ENCODE results near the gene ATRN. TPM values are rescaled to one million over a fixed set of nuclear protein-coding genes. Genes with fewer than 3 reads are reported as not detected.
"Not testable (repeated sequence)": the region's sequence is repeated elsewhere in the genome, so short reads cannot be mapped to it uniquely, and the experiment has no call there.

ATRN gene
- total RNA-seq, 1 experiment from 2014 or later: 27.8 TPM

DNA sequence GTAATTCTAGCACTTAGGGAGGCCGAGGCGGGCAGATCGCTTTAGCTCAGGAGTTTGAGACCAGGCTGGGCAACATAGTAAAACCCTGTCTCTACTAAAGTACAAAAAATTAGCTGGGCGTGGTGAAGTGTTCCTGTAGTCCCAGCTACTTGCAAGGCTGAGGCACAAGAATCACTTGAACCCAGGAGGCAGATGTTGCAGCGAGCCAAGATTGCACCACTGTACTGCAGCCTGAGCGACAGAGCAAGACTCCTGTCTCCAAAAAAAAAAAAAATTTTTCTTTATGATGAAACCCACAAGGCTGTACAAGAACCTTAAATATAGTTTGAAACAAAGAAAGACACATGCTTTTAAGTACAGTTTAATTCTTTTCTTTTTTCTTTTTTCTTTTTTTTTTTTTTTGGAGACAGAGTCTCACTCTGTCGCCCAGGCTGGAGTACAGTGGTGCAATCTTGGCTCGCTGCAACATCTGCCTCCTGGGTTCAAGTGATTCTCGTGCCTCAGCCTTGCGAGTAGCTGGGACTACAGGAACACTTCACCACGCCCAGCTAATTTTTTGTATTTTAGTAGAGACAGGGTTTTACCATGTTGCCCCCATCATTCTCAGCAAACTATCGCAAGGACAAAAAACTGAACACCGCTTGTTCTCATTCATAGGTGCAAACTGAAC, 144.5 kb downstream of the ATRN start:
- H3K4me1 ChIP-seq (replicated peaks); DNase-seq (ENCODE audit: low read depth in 1 of 2, low spot score in 2 of 2); H3K9me3 ChIP-seq (replicated peaks); H3K27me3 ChIP-seq (replicated peaks); H3K36me3 ChIP-seq; H3K4me3 ChIP-seq; H3K27ac ChIP-seq: not testable (repeated sequence)

DNA sequence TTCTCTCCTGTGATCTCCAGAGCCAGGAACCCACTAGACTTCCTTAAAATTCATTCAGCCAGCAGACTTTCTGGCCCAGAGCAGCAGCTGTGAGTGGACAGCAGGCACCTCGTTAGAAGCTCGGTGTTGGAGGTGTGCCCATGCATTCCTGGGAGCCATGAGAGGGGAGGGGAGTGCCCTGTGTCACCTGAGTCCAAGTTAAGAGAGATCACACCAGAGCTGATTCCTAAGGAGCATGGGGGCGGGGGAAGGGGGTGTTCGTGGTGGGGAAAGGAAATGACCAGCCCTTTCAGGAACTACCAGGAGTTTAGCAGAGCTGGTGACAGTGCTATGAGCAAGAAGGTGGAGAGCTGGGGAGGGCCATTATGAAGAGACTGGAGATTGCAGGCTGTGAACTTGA, 145.4 kb downstream of the ATRN start:
- no peak for DNase-seq (ENCODE audit: low read depth in 1 of 2, low spot score in 2 of 2)
- peaks cover 6% of the 10 kb centered on the region; the same call in 1 of the 2 replicates for H3K4me1 ChIP-seq (replicated peaks)

DNA sequence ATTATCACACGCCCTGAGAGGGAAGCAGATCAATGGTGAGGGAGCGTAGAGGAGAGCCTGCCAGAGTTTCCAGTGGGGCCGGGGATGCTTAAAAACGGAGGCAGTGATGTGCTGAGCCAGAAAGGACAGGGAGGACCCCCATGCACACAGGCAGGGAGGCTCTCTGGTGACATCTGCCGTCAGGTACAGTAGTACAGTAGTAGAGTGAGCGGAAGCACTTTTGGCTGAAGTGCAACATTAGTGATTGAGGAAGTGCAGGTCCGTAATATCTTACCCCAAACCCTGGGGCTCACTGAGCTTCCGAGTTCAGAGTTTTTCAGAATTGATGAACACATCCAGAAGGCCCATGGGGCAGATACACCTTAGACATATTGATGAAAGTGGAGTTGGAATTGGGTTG, 150.3 kb downstream of the ATRN start:
- Histone ChIP-seq H3K4me3 (no peak overlapping the region), H3K4me1 (replicated peaks) (peaks cover 15% of the 10 kb centered on the region; the same call in 1 of the 2 replicates), H3K36me3 (0 out of 2 replicates have a peak, but pooled peaks cover 3% of the 10 kb centered on the region), H3K9me3 (replicated peaks) (no peaks in the 10 kb centered on the region), H3K27ac (no peak overlapping the region), H3K27me3 (replicated peaks) (no peaks in the 10 kb centered on the region)
- no peak for DNase-seq (ENCODE audit: low read depth in 1 of 2, low spot score in 2 of 2)

More for the DNA sequence above, 145.4 kb downstream of the ATRN start:
- no peak overlapping the region for H3K27ac ChIP-seq
- H3K27me3 ChIP-seq (replicated peaks): no peaks in the 10 kb centered on the region
- H3K9me3 ChIP-seq (replicated peaks): no peaks in the 10 kb centered on the region
- H3K4me3 ChIP-seq: no peak overlapping the region
- H3K36me3 ChIP-seq: no peaks in the 10 kb centered on the region

DNA sequence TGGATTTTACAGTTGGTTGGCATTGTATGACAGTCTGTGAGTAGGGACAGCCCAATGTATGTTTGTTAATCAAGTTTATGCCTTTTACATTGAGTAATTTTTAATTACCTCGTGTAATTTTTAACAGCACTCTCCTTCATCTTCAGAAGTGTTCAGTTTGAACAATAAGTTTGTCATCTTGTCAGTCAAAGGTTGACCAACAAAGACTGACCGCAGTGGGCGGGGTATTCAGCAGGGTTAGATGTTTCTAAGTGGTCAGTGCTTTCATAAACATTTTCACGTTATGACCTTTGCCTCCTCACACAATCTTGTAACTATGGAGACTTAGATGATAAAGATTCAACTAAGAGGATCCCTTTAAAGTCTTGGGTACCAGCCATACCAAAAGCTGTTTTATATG, 151.6 kb downstream of the ATRN start:
- no peaks in the 10 kb centered on the region for H3K9me3 ChIP-seq (replicated peaks)
- H3K27ac ChIP-seq: no peak overlapping the region
- H3K27me3 ChIP-seq (replicated peaks): no peaks in the 10 kb centered on the region
- no peak overlapping the region for H3K4me3 ChIP-seq
- no peak for DNase-seq (ENCODE audit: low read depth in 1 of 2, low spot score in 2 of 2)
- H3K36me3 ChIP-seq: 0 out of 2 replicates have a peak, but pooled peaks cover 3% of the 10 kb centered on the region
- H3K4me1 ChIP-seq (replicated peaks): peaks cover 15% of the 10 kb centered on the region; the same call in 1 of the 2 replicates

DNA sequence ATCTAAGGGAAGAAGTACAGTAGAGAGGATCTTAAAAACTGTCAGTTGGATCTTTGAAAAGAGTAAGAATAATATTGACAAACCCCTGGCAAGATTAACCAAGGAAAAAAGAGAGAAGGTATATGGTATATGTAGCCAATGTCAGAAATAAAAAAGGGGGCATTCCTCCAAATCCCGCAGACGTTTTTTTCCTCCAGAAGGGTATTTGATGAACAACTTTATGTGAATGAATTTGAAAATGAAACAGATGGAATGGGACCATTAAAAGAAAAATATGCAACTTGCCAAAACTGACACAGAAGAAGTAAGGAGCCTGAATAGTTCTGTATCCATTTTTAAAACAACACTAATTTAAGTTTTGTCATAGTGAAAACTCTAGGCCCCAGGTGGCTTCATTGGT, 156.7 kb downstream of the ATRN start:
- H3K36me3 ChIP-seq: no peaks in the 10 kb centered on the region
- no peaks in the 10 kb centered on the region for H3K9me3 ChIP-seq (replicated peaks)
- H3K4me3 ChIP-seq: no peak overlapping the region
- H3K4me1 ChIP-seq (replicated peaks): peaks cover 11% of the 10 kb centered on the region; the same call in 1 of the 2 replicates
- H3K27me3 ChIP-seq (replicated peaks): no peaks in the 10 kb centered on the region
- no peak overlapping the region for H3K27ac ChIP-seq
- DNase-seq (ENCODE audit: low read depth in 1 of 2, low spot score in 2 of 2): no peak

DNA sequence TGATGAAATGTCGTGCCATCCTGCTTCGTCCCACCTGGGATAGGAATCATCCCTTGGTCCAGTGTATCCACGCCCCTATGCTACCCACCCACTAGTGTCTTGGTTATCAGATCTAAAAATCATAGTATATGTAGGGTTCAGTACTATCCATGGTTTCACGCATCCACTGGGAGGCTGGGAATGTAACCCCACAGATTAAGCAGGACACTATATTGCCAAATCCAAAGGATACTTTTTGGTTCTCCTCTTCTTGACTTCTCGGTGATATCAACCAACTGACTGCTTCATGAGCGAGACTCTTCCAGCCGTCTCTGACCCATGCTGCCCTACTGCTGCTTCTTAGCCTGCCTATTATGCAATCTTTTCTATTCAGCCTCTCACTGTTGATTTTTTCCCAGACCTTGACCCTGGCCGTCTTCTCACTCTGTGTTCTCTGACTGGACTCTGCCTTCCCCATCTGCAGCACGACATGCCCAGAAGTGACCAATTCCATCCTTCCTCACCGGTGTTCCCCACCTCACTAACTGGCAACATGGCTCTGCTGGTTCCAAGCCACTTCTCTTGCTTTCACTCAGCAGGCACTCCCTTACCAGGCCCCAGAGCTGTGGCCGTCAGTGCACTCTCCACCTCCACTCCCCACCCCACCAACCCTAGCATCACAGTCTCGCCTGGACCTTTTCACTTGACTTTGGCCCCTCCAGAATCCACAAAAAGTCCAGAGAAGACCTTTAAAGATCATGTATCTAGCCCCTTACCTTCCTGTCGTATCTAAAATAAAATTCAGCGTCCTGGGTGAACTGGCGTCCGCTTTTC, 157.9 kb downstream of the ATRN start:
- Histone ChIP-seq H3K27ac (no peak overlapping the region), H3K4me1 (replicated peaks) (no peaks in the 10 kb centered on the region), H3K36me3 (no peaks in the 10 kb centered on the region), H3K27me3 (replicated peaks) (no peaks in the 10 kb centered on the region), H3K4me3 (no peak overlapping the region), H3K9me3 (replicated peaks) (no peaks in the 10 kb centered on the region)
- no peak for DNase-seq (ENCODE audit: low read depth in 1 of 2, low spot score in 2 of 2)

GRCh38 chr20:3629893-3630292, 159.1 kb downstream of the ATRN start:
- no peaks in the 10 kb centered on the region for H3K36me3 ChIP-seq
- no peak overlapping the region for H3K4me3 ChIP-seq
- H3K27ac ChIP-seq: no peak overlapping the region
- H3K27me3 ChIP-seq (replicated peaks): no peaks in the 10 kb centered on the region
- no peaks in the 10 kb centered on the region for H3K4me1 ChIP-seq (replicated peaks)
- H3K9me3 ChIP-seq (replicated peaks): no peaks in the 10 kb centered on the region
- no peak for DNase-seq (ENCODE audit: low read depth in 1 of 2, low spot score in 2 of 2)

DNA sequence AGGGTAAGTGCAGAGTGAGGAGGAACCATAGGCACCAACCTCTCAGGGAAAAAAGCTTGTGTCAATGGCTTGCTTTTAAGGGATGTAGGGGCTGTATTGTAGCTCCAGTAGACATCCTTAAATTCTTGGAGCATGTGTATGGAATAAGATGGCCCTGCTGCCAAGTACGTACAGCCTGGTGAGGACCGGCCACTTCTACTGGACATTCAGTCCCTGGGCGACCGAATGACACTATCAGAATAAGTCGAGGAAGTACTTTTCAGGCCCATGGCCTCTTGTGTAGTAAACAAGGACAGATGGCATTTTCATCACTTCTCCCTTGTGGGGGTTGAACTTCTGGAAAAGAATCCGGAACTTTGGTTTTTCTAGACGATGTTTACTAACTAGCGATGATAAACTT, 159.6 kb downstream of the ATRN start:
- no peak overlapping the region for H3K4me3 ChIP-seq
- H3K4me1 ChIP-seq (replicated peaks): no peaks in the 10 kb centered on the region
- H3K27ac ChIP-seq: no peak overlapping the region
- DNase-seq (ENCODE audit: low read depth in 1 of 2, low spot score in 2 of 2): no peak
- H3K27me3 ChIP-seq (replicated peaks): no peaks in the 10 kb centered on the region
- no peaks in the 10 kb centered on the region for H3K9me3 ChIP-seq (replicated peaks)
- no peaks in the 10 kb centered on the region for H3K36me3 ChIP-seq

- no peaks in the 10 kb centered on the region for H3K4me1 ChIP-seq (replicated peaks)
- no peaks in the 10 kb centered on the region for H3K9me3 ChIP-seq (replicated peaks)
- H3K27ac ChIP-seq: no peak overlapping the region
- H3K27me3 ChIP-seq (replicated peaks): no peaks in the 10 kb centered on the region
- no peaks in the 10 kb centered on the region for H3K36me3 ChIP-seq
- H3K4me3 ChIP-seq: no peak overlapping the region
- no peak for DNase-seq (ENCODE audit: low read depth in 1 of 2, low spot score in 2 of 2)
These were observed 160.7 kb downstream of the ATRN start for GRCh38 chr20:3631534-3631933.

GRCh38 chr20:3632311-3633004, 161.6 kb downstream of the ATRN start:
- DNase-seq (ENCODE audit: low read depth in 1 of 2, low spot score in 2 of 2): no peak
- Histone ChIP-seq H3K27me3 (replicated peaks) (no peaks in the 10 kb centered on the region), H3K36me3 (no peaks in the 10 kb centered on the region), H3K4me1 (replicated peaks) (no peaks in the 10 kb centered on the region), H3K9me3 (replicated peaks) (no peaks in the 10 kb centered on the region), H3K4me3 (no peak overlapping the region), H3K27ac (no peak overlapping the region)

GRCh38 chr20:3633913-3634478, 163.2 kb downstream of the ATRN start:
- H3K9me3 ChIP-seq (replicated peaks): no peaks in the 10 kb centered on the region
- H3K4me3 ChIP-seq: no peak overlapping the region
- H3K27ac ChIP-seq: no peak overlapping the region
- no peak for DNase-seq (ENCODE audit: low read depth in 1 of 2, low spot score in 2 of 2)
- no peaks in the 10 kb centered on the region for H3K36me3 ChIP-seq
- H3K27me3 ChIP-seq (replicated peaks): no peaks in the 10 kb centered on the region
- H3K4me1 ChIP-seq (replicated peaks): no peaks in the 10 kb centered on the region

GRCh38 chr20:3635346-3635745, 164.5 kb downstream of the ATRN start:
- H3K4me3 ChIP-seq: no peak overlapping the region
- no peaks in the 10 kb centered on the region for H3K4me1 ChIP-seq (replicated peaks)
- H3K36me3 ChIP-seq: peaks cover 9% of the 10 kb centered on the region
- no peaks in the 10 kb centered on the region for H3K27me3 ChIP-seq (replicated peaks)
- H3K9me3 ChIP-seq (replicated peaks): no peaks in the 10 kb centered on the region; the same call in 1 of the 2 replicates
- no peak for DNase-seq (ENCODE audit: low read depth in 1 of 2, low spot score in 2 of 2)
- H3K27ac ChIP-seq: no peak overlapping the region

- no peak overlapping the region for H3K27ac ChIP-seq
- no peak overlapping the region for H3K4me3 ChIP-seq
- H3K36me3 ChIP-seq: peaks cover 16% of the 10 kb centered on the region
- H3K4me1 ChIP-seq (replicated peaks): no peaks in the 10 kb centered on the region
- no peaks in the 10 kb centered on the region for H3K27me3 ChIP-seq (replicated peaks)
- DNase-seq (ENCODE audit: low read depth in 1 of 2, low spot score in 2 of 2): no peak
- no peaks in the 10 kb centered on the region; the same call in 1 of the 2 replicates for H3K9me3 ChIP-seq (replicated peaks)
These were observed 169.4 kb downstream of the ATRN start for GRCh38 chr20:3640259-3640658.

Measured in SJSA1 (cell line).